HG02884 (cell line): ENCODE results near the gene TAS2R20.

Experiments used
- ATAC-seq: cut with Tn5 transposase; IDR thresholded peaks from one replicate; pipeline ENCODE4 v1.9.1; 2021; ENCODE audit warnings: mild to moderate bottlenecking, moderate library complexity; ENCODE audit not compliant: unreplicated experiment

TAS2R20 gene

DNA sequence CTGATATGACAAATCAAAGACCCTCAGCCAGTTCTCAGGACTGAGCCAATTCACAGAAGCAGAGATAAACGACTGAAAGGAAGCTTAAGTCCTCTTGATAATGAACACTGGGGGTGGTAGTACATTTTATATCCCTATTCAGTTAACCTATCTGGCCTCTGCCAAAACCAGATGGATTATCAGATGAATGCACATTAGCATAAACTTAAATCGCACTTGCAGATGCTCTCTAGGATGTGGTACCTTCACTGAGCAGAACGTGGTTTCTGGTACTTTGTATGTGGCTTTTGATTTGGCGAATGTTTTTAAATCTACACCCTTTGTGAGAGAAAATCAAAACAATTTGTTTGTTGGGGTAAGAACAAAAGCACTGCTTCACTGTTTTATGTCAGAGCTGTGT lies 37.9 kb downstream of the TAS2R20 start:
- ATAC-seq: no peak

DNA sequence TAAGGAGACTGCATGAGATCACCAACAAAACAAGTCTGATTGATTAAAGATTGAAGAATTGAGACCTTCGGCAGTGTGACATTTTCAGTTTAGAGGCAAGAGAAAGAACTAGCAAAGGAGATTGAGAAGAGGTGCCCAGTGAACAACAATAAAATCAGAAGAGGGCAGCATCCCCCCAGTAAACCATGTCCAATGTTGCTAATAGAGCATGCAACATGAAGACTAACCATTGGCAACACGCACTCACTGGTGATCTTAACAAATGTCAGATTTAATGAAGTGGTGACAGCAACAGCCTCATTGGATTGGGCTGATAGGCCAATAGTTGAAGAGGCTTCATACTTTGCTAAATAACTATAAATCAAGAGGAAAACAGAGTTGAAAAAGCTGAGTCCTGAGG lies 38.3 kb downstream of the TAS2R20 start:
- no peak for ATAC-seq

DNA sequence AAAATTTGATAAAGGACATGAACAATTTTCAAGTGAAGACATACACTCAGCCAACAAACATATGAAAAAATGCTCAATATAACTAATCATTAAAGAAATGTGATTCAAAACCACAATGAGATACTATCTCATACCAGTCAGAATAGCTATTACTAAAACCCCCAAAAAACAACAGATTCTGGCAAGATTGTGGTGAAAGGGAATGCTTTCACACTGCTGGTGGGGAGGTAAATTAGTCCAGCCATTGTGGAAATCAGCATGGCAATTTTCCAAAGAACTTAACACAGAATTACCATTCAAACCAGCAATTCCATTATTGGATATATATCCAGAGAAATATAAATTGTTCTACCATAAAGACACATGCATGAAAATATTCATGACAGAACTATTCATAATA lies 40.4 kb downstream of the TAS2R20 start:
- no peak for ATAC-seq

DNA sequence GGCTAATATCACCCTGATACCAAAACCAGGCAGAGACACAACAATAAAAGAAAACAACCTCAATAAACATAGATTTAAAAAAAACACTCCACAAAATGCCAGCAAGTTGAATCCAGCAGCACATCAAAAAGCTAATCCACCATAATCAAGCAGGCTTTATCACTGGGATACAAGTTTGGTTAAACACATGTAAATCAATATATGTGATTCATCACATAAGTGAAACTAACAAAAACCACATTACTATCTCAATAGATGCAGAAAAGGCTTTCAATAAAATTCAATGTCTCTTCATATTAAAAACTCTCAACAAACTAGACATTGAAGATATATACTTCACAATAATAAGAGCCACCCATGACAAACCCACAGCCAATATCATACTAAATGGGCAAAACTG lies 42.0 kb downstream of the TAS2R20 start:
- no peak for ATAC-seq

DNA sequence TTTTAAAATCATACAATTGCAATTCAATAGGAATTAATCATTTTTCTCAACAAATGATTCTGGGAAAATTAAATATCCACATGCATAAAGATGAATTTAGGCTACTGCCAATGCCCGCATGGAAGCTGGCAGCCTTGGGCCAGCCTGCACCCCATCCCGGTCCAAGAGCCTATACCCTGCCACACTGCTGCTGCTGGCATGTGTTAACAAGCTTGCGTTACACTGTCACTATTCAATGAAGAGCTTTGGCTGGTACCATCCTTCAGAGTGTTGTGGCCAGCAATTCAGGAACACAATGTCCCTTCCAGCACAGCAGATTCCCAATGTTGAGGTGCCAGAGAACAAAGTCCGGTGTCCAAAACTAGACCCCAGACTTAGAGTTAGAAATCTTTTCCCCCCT lies 45.5 kb downstream of the TAS2R20 start:
- ATAC-seq: no peak
